GM15510 (cell line): ENCODE measurements around the gene RASSF1.

Source experiments
- POLR2A ChIP-seq: IDR thresholded peaks from 3 replicates; pipeline ENCODE4 v1.6.1; 2011; ENCODE audit warnings: borderline replicate concordance; ENCODE audit not compliant: insufficient read length; ENCODE audit errors: extremely low read depth

Gene RASSF1

GRCh38 chr3:50297896-50298725 is 42.5 kb downstream of the RASSF1 start:
- TF ChIP-seq POLR2A = no peak

- TF ChIP-seq POLR2A = no peak
Observed at GRCh38 chr3:50297384-50297775, 43.3 kb downstream of the RASSF1 start.

GRCh38 chr3:50296721-50297383 is 43.8 kb downstream of the RASSF1 start:
- no peak for TF ChIP-seq POLR2A

GRCh38 chr3:50295553-50296431 is 44.8 kb downstream of the RASSF1 start:
- TF ChIP-seq POLR2A = no peak

- TF ChIP-seq POLR2A = no peak
Observed at GRCh38 chr3:50294492-50295403, 45.9 kb downstream of the RASSF1 start.

GRCh38 chr3:50294089-50294488 is 46.5 kb downstream of the RASSF1 start:
- TF ChIP-seq POLR2A = no peak

GRCh38 chr3:50293079-50293801 is 47.4 kb downstream of the RASSF1 start:
- TF ChIP-seq POLR2A = no peak

GRCh38 chr3:50292159-50293078 is 48.2 kb downstream of the RASSF1 start, which contains the start of gene IFRD2:
Gene IFRD2 (minus strand): TSS chr3:50292429. CDS start chr3:50292274, 155 bp downstream.
- TF ChIP-seq POLR2A = peak; percentile 59

GRCh38 chr3:50290161-50290641 is 50.4 kb downstream of the RASSF1 start:
- TF ChIP-seq POLR2A = no peak

GRCh38 chr3:50289130-50289529 is 51.5 kb downstream of the RASSF1 start:
- TF ChIP-seq POLR2A = no peak

GRCh38 chr3:50288387-50289007 is 52.1 kb downstream of the RASSF1 start:
- no peak for TF ChIP-seq POLR2A

GRCh38 chr3:50287262-50287661 is 53.4 kb downstream of the RASSF1 start:
- TF ChIP-seq POLR2A = no peak
